DND-41 (cell line): ENCODE data around the gene RC3H1.

ENCODE experiments used
- ATAC-seq: fragments of 200-7000 bp; cut with Tn5 transposase; 3 replicates; pipeline ENCODE4 v1.9.1; 2021; ENCODE audit warnings: low read depth; ENCODE audit not compliant: insufficient read depth
- DNase-seq: peaks from one replicate; pipeline ENCODE4 v3.0.0-alpha.2; 2020
- H2AFZ ChIP-seq: 2 replicates; pipeline ENCODE4 v1.6.0; 2012; ENCODE audit warnings: low read depth, low read length
- H3K27ac ChIP-seq: 2 replicates; pipeline ENCODE4 v1.5.1; 2012; ENCODE audit warnings: low read length, inconsistent platforms
- H3K27me3 ChIP-seq: fragments of 200-600 bp; sonication (generic); 2 replicates; pipeline ENCODE4 v1.6.0; 2012; ENCODE audit warnings: low read length, mild to moderate bottlenecking, inconsistent platforms; ENCODE audit not compliant: insufficient read depth, poor library complexity
- H3K36me3 ChIP-seq: 2 replicates; pipeline ENCODE4 v1.5.1; 2012; ENCODE audit warnings: low read length, inconsistent platforms; ENCODE audit not compliant: insufficient read depth
- H3K4me1 ChIP-seq: 2 replicates; pipeline ENCODE4 v1.5.1; 2012; ENCODE audit warnings: mild to moderate bottlenecking, low read length; ENCODE audit not compliant: insufficient read depth
- H3K4me2 ChIP-seq: 2 replicates; pipeline ENCODE4 v1.6.0; 2012; ENCODE audit warnings: mild to moderate bottlenecking, moderate library complexity, low read length, inconsistent platforms; ENCODE audit not compliant: insufficient read depth
- H3K4me3 ChIP-seq, 2 experiments: fragments of 200-600 bp in 1 of 2; shearing (Covaris generic) in 1 of 2; 2 replicates each; pipeline ENCODE4 v1.5.1; 2012 to 2016; ENCODE audit warnings: inconsistent platforms in 2 of 2, low read length in 2 of 2, mild to moderate bottlenecking in 2 of 2, low read depth in 1 of 2, moderate library complexity in 1 of 2
- H3K79me2 ChIP-seq: 2 replicates; pipeline ENCODE4 v1.6.0; 2012; ENCODE audit warnings: low read length, inconsistent platforms; ENCODE audit not compliant: insufficient read depth
- H3K9ac ChIP-seq: 2 replicates; pipeline ENCODE4 v1.6.0; 2012; ENCODE audit warnings: low read depth, mild to moderate bottlenecking, inconsistent platforms, low read length, moderate library complexity
- H3K9me3 ChIP-seq: 2 replicates; pipeline ENCODE4 v1.5.1; 2012; ENCODE audit warnings: low read length, moderate library complexity, mild to moderate bottlenecking, inconsistent platforms; ENCODE audit not compliant: insufficient read depth, severe bottlenecking
- H4K20me1 ChIP-seq: 2 replicates; pipeline ENCODE4 v1.6.0; 2012; ENCODE audit warnings: low read length; ENCODE audit not compliant: insufficient read depth
- EZH2 ChIP-seq: IDR thresholded peaks from 3 replicates; pipeline ENCODE4 v1.6.1; 2012; ENCODE audit warnings: borderline replicate concordance, low read depth, mild to moderate bottlenecking, moderate library complexity, low read length, inconsistent platforms; ENCODE audit not compliant: severe bottlenecking
- TF ChIP-seq, protein P1 (sequence below): IDR thresholded peaks from 2 replicates; pipeline ENCODE4 v1.5.1; 2012; ENCODE audit warnings: borderline replicate concordance, low read length, moderate library complexity, mild to moderate bottlenecking; ENCODE audit not compliant: poor library complexity, severe bottlenecking; ENCODE audit errors: extremely low read depth

The RC3H1 gene

DNA sequence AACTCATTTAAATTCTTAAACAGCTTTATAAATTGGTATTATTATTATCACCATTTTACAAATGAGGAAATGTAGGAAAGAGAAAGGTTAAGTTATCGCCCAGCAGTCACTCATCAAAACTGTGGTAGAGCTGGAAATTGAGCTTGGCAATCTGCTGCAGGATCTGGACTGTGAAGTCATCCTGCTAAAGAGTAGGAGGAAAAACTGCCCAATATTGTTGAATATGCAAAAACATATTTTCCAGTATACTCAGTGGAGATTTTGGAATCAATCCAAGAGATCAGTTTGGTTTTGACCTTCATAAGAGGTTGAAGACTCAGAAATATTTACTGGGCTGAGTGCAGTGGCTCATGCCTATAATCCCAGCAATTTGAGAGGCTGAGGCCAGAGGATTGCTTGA, 16.9 kb upstream of the RC3H1 start:
- TF ChIP-seq EZH2 = no peak
- TF ChIP-seq, protein P1, sequence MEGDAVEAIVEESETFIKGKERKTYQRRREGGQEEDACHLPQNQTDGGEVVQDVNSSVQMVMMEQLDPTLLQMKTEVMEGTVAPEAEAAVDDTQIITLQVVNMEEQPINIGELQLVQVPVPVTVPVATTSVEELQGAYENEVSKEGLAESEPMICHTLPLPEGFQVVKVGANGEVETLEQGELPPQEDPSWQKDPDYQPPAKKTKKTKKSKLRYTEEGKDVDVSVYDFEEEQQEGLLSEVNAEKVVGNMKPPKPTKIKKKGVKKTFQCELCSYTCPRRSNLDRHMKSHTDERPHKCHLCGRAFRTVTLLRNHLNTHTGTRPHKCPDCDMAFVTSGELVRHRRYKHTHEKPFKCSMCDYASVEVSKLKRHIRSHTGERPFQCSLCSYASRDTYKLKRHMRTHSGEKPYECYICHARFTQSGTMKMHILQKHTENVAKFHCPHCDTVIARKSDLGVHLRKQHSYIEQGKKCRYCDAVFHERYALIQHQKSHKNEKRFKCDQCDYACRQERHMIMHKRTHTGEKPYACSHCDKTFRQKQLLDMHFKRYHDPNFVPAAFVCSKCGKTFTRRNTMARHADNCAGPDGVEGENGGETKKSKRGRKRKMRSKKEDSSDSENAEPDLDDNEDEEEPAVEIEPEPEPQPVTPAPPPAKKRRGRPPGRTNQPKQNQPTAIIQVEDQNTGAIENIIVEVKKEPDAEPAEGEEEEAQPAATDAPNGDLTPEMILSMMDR = no peak
- no peak for ATAC-seq

DNA sequence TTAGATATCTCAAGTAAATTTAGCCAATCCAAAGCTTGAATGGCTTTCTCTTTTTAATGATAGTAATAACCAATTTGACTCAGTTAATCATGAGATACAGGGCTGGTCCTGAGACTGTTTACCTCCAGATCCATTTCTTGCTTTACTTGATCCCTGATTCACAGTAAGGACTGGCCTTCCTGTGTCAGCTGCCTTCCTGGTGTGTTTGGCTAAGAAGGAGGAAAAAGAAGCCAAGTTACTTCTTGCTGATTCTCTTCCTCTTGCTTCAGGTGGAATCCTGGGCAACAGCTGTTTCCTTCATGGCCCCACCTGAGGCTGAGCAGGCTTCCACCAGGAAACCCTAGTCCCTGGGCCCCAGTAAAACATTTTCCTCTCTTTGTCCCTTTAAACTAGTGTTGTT, 14.6 kb upstream of the RC3H1 start:
- H3K36me3 ChIP-seq = no peaks in the 10 kb centered on the region
- H3K27ac ChIP-seq = no peak overlapping the region
- no peak overlapping the region for H3K9ac ChIP-seq
- H3K4me1 ChIP-seq = no peaks in the 10 kb centered on the region
- H2AFZ ChIP-seq = no peak overlapping the region
- no peaks in the 10 kb centered on the region for H3K79me2 ChIP-seq
- H3K4me3 ChIP-seq = no peak overlapping the region
- ATAC-seq (no peak), DNase-seq (no peak)
- no peak overlapping the region for H3K4me2 ChIP-seq
- H4K20me1 ChIP-seq = no peaks in the 10 kb centered on the region
- no peaks in the 10 kb centered on the region for H3K9me3 ChIP-seq
- no peaks in the 10 kb centered on the region for H3K27me3 ChIP-seq
- TF ChIP-seq, protein P1 = no peak

More for the DNA sequence above, 16.9 kb upstream of the RC3H1 start:
- Histone ChIP-seq H3K9ac (no peak overlapping the region), H3K4me1 (no peaks in the 10 kb centered on the region), H3K36me3 (no peaks in the 10 kb centered on the region), H3K79me2 (no peaks in the 10 kb centered on the region), H2AFZ (no peak overlapping the region), H3K4me2 (no peak overlapping the region), H3K27ac (no peak overlapping the region), H3K4me3 (no peak overlapping the region), H4K20me1 (no peaks in the 10 kb centered on the region), H3K9me3 (no peaks in the 10 kb centered on the region), H3K27me3 (no peaks in the 10 kb centered on the region)
- DNase-seq = no peak

DNA sequence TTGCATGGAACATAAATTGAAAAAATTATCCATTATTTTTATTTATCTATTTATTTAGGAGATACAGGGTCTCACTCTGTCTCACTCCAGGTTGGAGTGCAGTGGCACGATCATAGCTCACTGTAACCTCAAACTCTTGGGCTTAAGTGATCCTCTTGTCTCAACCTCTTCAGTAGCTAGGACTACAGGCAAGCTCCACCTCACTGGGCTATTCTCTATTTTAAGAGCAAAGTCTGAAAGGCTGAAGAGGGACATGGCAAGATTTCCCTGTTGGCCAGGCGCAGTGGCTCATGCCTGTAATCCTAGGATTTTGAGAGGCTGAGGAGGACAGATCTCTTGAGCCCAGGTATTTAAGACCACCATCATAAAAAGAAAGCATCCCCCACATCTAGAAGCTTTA, 14.0 kb upstream of the RC3H1 start:
- ATAC-seq = no peak
- Histone ChIP-seq H3K27me3 (no peaks in the 10 kb centered on the region), H4K20me1 (no peaks in the 10 kb centered on the region), H3K9ac (no peak overlapping the region), H3K9me3 (no peaks in the 10 kb centered on the region), H2AFZ (no peak overlapping the region), H3K27ac (no peak overlapping the region), H3K79me2 (no peaks in the 10 kb centered on the region), H3K4me1 (no peaks in the 10 kb centered on the region), H3K4me3 (no peak overlapping the region), H3K4me2 (no peak overlapping the region), H3K36me3 (no peaks in the 10 kb centered on the region)
- no peak for DNase-seq
- TF ChIP-seq, protein P1 = no peak
- TF ChIP-seq EZH2 = no peak

DNA sequence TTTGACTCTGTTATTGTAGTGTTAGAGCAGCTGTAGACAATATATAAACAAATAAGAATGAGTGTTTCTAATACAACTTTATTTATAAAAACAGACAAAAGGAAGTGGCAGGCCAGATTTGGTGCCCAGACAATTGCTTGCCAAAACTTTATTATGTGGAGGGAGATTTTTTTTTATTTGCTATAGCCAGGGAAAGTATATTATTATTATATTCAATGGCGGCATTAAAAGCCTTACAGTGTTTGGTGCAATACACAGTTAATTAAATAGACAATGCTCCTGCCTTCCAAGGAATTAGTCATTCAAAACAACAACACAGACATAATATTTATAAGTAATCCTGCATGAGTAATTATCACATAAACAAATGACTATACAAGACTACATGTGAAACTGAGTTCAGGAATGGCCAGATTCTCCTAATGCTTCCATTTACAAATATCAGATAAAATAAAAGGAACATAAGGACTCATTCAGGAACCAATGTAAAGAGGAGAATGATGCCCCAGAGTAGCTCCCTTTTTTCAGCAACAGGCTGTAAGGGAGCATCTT, 10.6 kb upstream of the RC3H1 start:
- DNase-seq (no peak), ATAC-seq (no peak)
- H4K20me1 ChIP-seq = no peaks in the 10 kb centered on the region
- H2AFZ ChIP-seq = no peak overlapping the region
- H3K9me3 ChIP-seq = no peaks in the 10 kb centered on the region
- H3K36me3 ChIP-seq = no peaks in the 10 kb centered on the region
- TF ChIP-seq, protein P1 = no peak
- no peak for TF ChIP-seq EZH2
- no peak overlapping the region for H3K9ac ChIP-seq
- no peaks in the 10 kb centered on the region for H3K79me2 ChIP-seq
- no peak overlapping the region for H3K4me3 ChIP-seq
- H3K27ac ChIP-seq = no peak overlapping the region
- H3K4me1 ChIP-seq = no peaks in the 10 kb centered on the region
- no peaks in the 10 kb centered on the region for H3K27me3 ChIP-seq
- H3K4me2 ChIP-seq = no peak overlapping the region
